HEK293 (cell line): Measurements from ENCODE around the gene PDZD2.

ENCODE experiments used
- CTCF ChIA-PET: fragments of 350-600 bp; formaldehyde crosslinking; extraction: SDS; loops from one replicate; lab custom pipeline; 2021; ENCODE audit warnings: antibody characterized with exemption; lab: Yijun Ruan, JAX
- POLR2A ChIA-PET: fragments of 300-600 bp; formaldehyde crosslinking; extraction: SDS; loops from one replicate; lab custom pipeline; 2020; ENCODE audit warnings: antibody characterized with exemption, inconsistent platforms; lab: Yijun Ruan, JAX
- H3K27ac ChIP-seq: fragments of 200-500 bp; sonication (Bioruptor generic); 2 replicates; pipeline ENCODE4 v1.5.1; 2014; ENCODE audit warnings: low read depth, low read length, control low read depth, inconsistent platforms; ENCODE audit errors: extremely low read depth
- H3K36me3 ChIP-seq, 2 experiments: fragments of 200-500 bp in 1 of 2; sonication (Bioruptor generic) in 1 of 2; 1 replicate in 1 of 2; 2 replicates in 1 of 2; pipeline ENCODE4 v1.5.1; 2014 to 2017; ENCODE audit warnings: inconsistent platforms in 2 of 2, low read length in 2 of 2; ENCODE audit not compliant: control insufficient read depth in 2 of 2, insufficient read depth in 1 of 2
- H3K4me1 ChIP-seq: fragments of 200-500 bp; sonication (Bioruptor generic); 2 replicates; pipeline ENCODE4 v1.5.1; 2014; ENCODE audit warnings: mild to moderate bottlenecking, low read length, inconsistent platforms; ENCODE audit not compliant: control insufficient read depth, insufficient read depth
- H3K4me3 ChIP-seq: 2 replicates; pipeline ENCODE4 v1.5.1; 2011; ENCODE audit warnings: low read depth, mild to moderate bottlenecking, control low read depth, low read length, moderate library complexity
- H3K9me3 ChIP-seq: fragments of 200-500 bp; sonication (Bioruptor generic); 2 replicates; pipeline ENCODE4 v1.5.1; 2014; ENCODE audit warnings: low read depth, low read length, inconsistent platforms; ENCODE audit not compliant: control insufficient read depth, insufficient read depth
- INSM2 ChIP-seq: fragments of 450-650 bp; formaldehyde crosslinking; IDR thresholded peaks from 2 replicates; pipeline ENCODE4 v1.5.1; 2016; ENCODE audit warnings: missing biosample characterization, missing genetic modification characterization
- KLF9 ChIP-seq: fragments of 450-650 bp; formaldehyde crosslinking; IDR thresholded peaks from 2 replicates; pipeline ENCODE4 v1.5.1; 2016; ENCODE audit warnings: missing biosample characterization, missing genetic modification characterization, low read depth
- PRDM2 ChIP-seq: fragments of 450-650 bp; formaldehyde crosslinking; IDR thresholded peaks from 2 replicates; pipeline ENCODE4 v1.5.1; 2016; ENCODE audit warnings: missing biosample characterization, missing genetic modification characterization, borderline replicate concordance
- SP7 ChIP-seq: fragments of 450-650 bp; formaldehyde crosslinking; IDR thresholded peaks from 2 replicates; pipeline ENCODE4 v1.5.1; 2016; ENCODE audit warnings: missing biosample characterization, missing genetic modification characterization
- WT1 ChIP-seq: fragments of 450-650 bp; formaldehyde crosslinking; IDR thresholded peaks from 2 replicates; pipeline ENCODE4 v1.5.1; 2016; ENCODE audit warnings: missing biosample characterization, missing genetic modification characterization
- ZBTB26 ChIP-seq: fragments of 450-650 bp; formaldehyde crosslinking; optimal IDR thresholded peaks from 2 replicates; pipeline ENCODE3; 2016; ENCODE audit warnings: missing biosample characterization, mild to moderate bottlenecking, missing genetic modification characterization
- ZFP37 ChIP-seq: fragments of 450-650 bp; formaldehyde crosslinking; IDR thresholded peaks from 2 replicates; pipeline ENCODE4 v1.5.1; 2016; ENCODE audit warnings: missing biosample characterization, missing genetic modification characterization
- ZNF148 ChIP-seq: fragments of 450-650 bp; formaldehyde crosslinking; IDR thresholded peaks from 2 replicates; pipeline ENCODE4 v1.5.0; 2017; ENCODE audit warnings: missing biosample characterization, missing genetic modification characterization, borderline replicate concordance
- ZNF362 ChIP-seq: fragments of 450-650 bp; formaldehyde crosslinking; IDR thresholded peaks from 2 replicates; pipeline ENCODE4 v1.5.1; 2016; ENCODE audit warnings: missing biosample characterization, missing genetic modification characterization
- ZNF548 ChIP-seq: fragments of 450-650 bp; formaldehyde crosslinking; IDR thresholded peaks from 2 replicates; pipeline ENCODE4 v1.5.1; 2016; ENCODE audit warnings: missing biosample characterization, missing genetic modification characterization
- ZNF580 ChIP-seq: fragments of 450-650 bp; formaldehyde crosslinking; IDR thresholded peaks from 2 replicates; pipeline ENCODE4 v1.5.1; 2016; ENCODE audit warnings: missing biosample characterization, missing genetic modification characterization
- ZNF645 ChIP-seq: fragments of 450-650 bp; formaldehyde crosslinking; IDR thresholded peaks from 2 replicates; pipeline ENCODE4; 2016; ENCODE audit warnings: missing biosample characterization, missing genetic modification characterization

The PDZD2 gene

GRCh38 chr5:31890046-31890445 lies 251.1 kb downstream of the PDZD2 start (continued):
- TF ChIP-seq WT1: no peak

GRCh38 chr5:31894141-31894540 lies 255.2 kb downstream of the PDZD2 start:
- H3K27ac ChIP-seq: no peak overlapping the region
- CTCF ChIA-PET: interaction anchor here (0.6 to 1.4 kb wide), 3 partner anchors 165 to 912 kb away, joined by 3 to 6 read pairs (median 3); no protein-coding TSS in a partner anchor
- no peaks in the 10 kb centered on the region; a peak in 1 of 3 replicates for H3K36me3 ChIP-seq
- TF ChIP-seq INSM2 (tag by site-specific recombination) (no peak), ZNF548 (tag by site-specific recombination) (no peak), ZNF148 (tag by site-specific recombination) (no peak), ZNF580 (tag by site-specific recombination) (no peak), PRDM2 (tag by site-specific recombination) (no peak), ZNF645 (tag by site-specific recombination) (no peak), ZBTB26 (tag by site-specific recombination) (no peak), ZFP37 (tag by site-specific recombination) (no peak), SP7 (tag by site-specific recombination) (no peak), ZNF362 (tag by site-specific recombination) (no peak), KLF9 (no peak)
- TF ChIP-seq, all 188 proteins: peak for 0
- Histone ChIP-seq H3K9me3 (no peaks in the 10 kb centered on the region), H3K4me3 (no peak overlapping the region), H3K4me1 (no peaks in the 10 kb centered on the region; the same call in 1 of the 2 replicates)
- POLR2A ChIA-PET: no interaction called here
